Measurements from ENCODE around the gene RCAN3. TPM values are rescaled to one million over a fixed set of nuclear protein-coding genes. Genes with fewer than 3 reads are reported as not detected.

The RCAN3 gene
- total and polyA plus RNA-seq, 7 donors = 3.0 to 19.1 (median 6.4) TPM

- H3K36me3 ChIP-seq = peaks cover 0 to 64% (median 17%) of the 10 kb centered on the region in 4 donors
- H3K9me3 ChIP-seq = no peaks in the 10 kb centered on the region
- H3K27me3 ChIP-seq = no peaks in the 10 kb centered on the region
- peaks cover 0 to 4% (median 0%) of the 10 kb centered on the region in 4 donors for H3K4me1 ChIP-seq
- DNase-seq = no peak
- WGBS, 2 donors = 85 to 87% methylated on average over 2 of the region's 2 CpGs
- TF ChIP-seq POLR2A (IDR thresholded peaks at IDR 0.05) (no peak), POLR2AphosphoS5 (IDR thresholded peaks at IDR 0.05) (no peak), CTCF (IDR thresholded peaks at IDR 0.05) (no peak), EP300 (IDR thresholded peaks at IDR 0.05) (no peak)
- intact Hi-C loops (cut with DNase I) = no loop called here
- H3K27ac ChIP-seq = no peak overlapping the region
- no peak overlapping the region for H3K4me3 ChIP-seq
These were observed 37.0 kb upstream of the RCAN3 start for GRCh38 chr1:24465638-24466037.

- Histone ChIP-seq H3K27me3 (no peaks in the 10 kb centered on the region), H3K9me3 (no peaks in the 10 kb centered on the region), H3K27ac (no peak overlapping the region), H3K4me1 (peaks cover 0 to 4% (median 0%) of the 10 kb centered on the region in 4 donors), H3K4me3 (no peak overlapping the region), H3K36me3 (peaks cover 0 to 47% (median 17%) of the 10 kb centered on the region in 4 donors)
- intact Hi-C loops (cut with DNase I) = no loop called here
- WGBS, 2 donors = 93 to 94% methylated on average over 11 of the region's 11 CpGs
- TF ChIP-seq POLR2A (IDR thresholded peaks at IDR 0.05) (no peak), CTCF (IDR thresholded peaks at IDR 0.05) (no peak), POLR2AphosphoS5 (IDR thresholded peaks at IDR 0.05) (no peak), EP300 (IDR thresholded peaks at IDR 0.05) (no peak)
- no peak for DNase-seq
These were observed 33.8 kb upstream of the RCAN3 start for GRCh38 chr1:24468685-24469316.

GRCh38 chr1:24470592-24470991, 32.0 kb upstream of the RCAN3 start:
- no peak for DNase-seq
- WGBS, 2 donors = 92 to 96% methylated on average over 2 of the region's 2 CpGs
- intact Hi-C loops (cut with DNase I) = no loop called here

DNA sequence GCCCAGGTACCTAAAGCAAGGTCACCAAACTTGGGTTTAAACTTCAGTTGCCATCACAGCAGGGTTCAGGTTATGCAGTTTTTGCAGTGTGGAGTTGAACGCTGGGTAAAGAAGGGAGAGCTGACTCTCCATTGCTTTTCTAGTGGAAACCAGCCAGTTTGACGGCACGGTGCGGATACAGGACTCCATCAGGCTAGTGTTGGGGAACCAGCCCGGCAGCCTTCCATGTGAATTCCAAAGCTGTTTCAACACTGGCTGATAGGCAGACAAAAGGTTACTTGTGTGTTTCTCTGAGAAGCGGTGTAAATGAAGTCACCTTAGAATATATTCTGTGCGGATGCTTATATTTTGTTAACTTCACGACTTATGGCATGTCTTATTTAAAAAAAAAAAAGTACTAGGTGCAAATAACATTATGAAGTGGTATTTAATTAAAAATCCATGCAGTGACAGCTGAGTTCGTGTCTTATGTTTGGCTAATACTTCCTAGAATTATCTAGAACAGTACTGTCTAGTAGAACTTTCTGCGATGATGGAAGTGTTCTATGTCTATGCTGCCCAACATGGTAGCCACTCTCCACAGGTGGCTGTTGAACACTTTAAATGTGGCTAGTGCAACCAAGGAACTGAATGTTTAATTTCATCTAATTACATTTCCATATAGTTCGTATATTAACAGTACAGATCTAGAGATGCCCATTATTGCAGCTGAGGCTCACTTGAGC, 29.9 kb upstream of the RCAN3 start:
- Histone ChIP-seq H3K27me3 (no peaks in the 10 kb centered on the region), H3K27ac (no peak overlapping the region), H3K9me3 (no peaks in the 10 kb centered on the region), H3K4me3 (no peak overlapping the region), H3K36me3 (peaks cover 0 to 16% (median 7%) of the 10 kb centered on the region in 4 donors), H3K4me1 (no peaks in the 10 kb centered on the region)
- no peak for TF ChIP-seq POLR2A (IDR thresholded peaks at IDR 0.05)
- TF ChIP-seq EP300 (IDR thresholded peaks at IDR 0.05) = no peak
- no peak for TF ChIP-seq CTCF (IDR thresholded peaks at IDR 0.05)
- TF ChIP-seq POLR2AphosphoS5 (IDR thresholded peaks at IDR 0.05) = no peak
- intact Hi-C loops (cut with DNase I) = no loop called here
- no peak for DNase-seq
- 91 to 93% methylated on average over 11 of the region's 11 CpGs for WGBS, 2 donors

More at GRCh38 chr1:24470592-24470991, 32.0 kb upstream of the RCAN3 start:
- Histone ChIP-seq H3K36me3 (peaks cover 0 to 30% (median 14%) of the 10 kb centered on the region in 4 donors), H3K4me1 (no peaks in the 10 kb centered on the region), H3K9me3 (no peaks in the 10 kb centered on the region), H3K27me3 (no peaks in the 10 kb centered on the region), H3K4me3 (no peak overlapping the region), H3K27ac (no peak overlapping the region)
- TF ChIP-seq EP300 (IDR thresholded peaks at IDR 0.05) (no peak), CTCF (IDR thresholded peaks at IDR 0.05) (no peak), POLR2A (IDR thresholded peaks at IDR 0.05) (no peak), POLR2AphosphoS5 (IDR thresholded peaks at IDR 0.05) (no peak)

All from sigmoid colon (tissue), 7 donors.